A673 (cell line): ENCODE measurements around the gene CDAN1. TPM values are rescaled to one million over a fixed set of nuclear protein-coding genes. Genes with fewer than 3 reads are reported as not detected.

Experiments used
- BruUV-seq: library from RNA; stranded (reverse); fragments of 400-500 nt; replicated peaks from 2 replicates; lab custom pipeline; 2021; lab: Mats Ljungman, UMichigan
- CTCF ChIA-PET: fragments of 300-600 bp; sonication (Branson Sonifier 250); formaldehyde crosslinking; loops from one replicate; lab custom pipeline; 2022; ENCODE audit warnings: antibody characterized with exemption; lab: Charles Lee
- POLR2A ChIA-PET: fragments of 300-600 bp; sonication (Branson Sonifier 250); formaldehyde crosslinking; loops from one replicate; lab custom pipeline; 2022; ENCODE audit warnings: antibody characterized with exemption; ENCODE audit not compliant: low non-redundant PET; lab: Charles Lee
- DNase-seq: peaks from one replicate; pipeline ENCODE4 v3.0.0-alpha.2; 2015; ENCODE audit warnings: low spot score
- H3K27ac ChIP-seq: fragments of 200-600 bp; sonication (generic); 2 replicates; pipeline ENCODE4 v1.5.1; 2016; ENCODE audit warnings: mixed run types, low read depth, mild to moderate bottlenecking, mixed read lengths, antibody characterized with exemption, low read length; ENCODE audit not compliant: poor library complexity, severe bottlenecking
- H3K27me3 ChIP-seq: fragments of 200-600 bp; sonication (generic); replicated peaks from 2 replicates; pipeline ENCODE4 v1.6.1; 2017; ENCODE audit warnings: mixed run types, low read depth, mild to moderate bottlenecking, mixed read lengths, antibody characterized with exemption, low read length; ENCODE audit not compliant: insufficient read depth, poor library complexity
- H3K36me3 ChIP-seq: fragments of 200-600 bp; sonication (generic); 2 replicates; pipeline ENCODE4 v1.6.1; 2016; ENCODE audit warnings: mixed run types, mild to moderate bottlenecking, mixed read lengths, antibody characterized with exemption, low read length; ENCODE audit not compliant: insufficient read depth, poor library complexity, severe bottlenecking
- H3K4me1 ChIP-seq: fragments of 200-600 bp; sonication (generic); 2 replicates; pipeline ENCODE4 v1.6.1; 2017; ENCODE audit warnings: mixed run types, mild to moderate bottlenecking, mixed read lengths, antibody characterized with exemption, low read length; ENCODE audit not compliant: insufficient read depth, poor library complexity, severe bottlenecking
- H3K4me3 ChIP-seq: fragments of 200-600 bp; sonication (generic); 2 replicates; pipeline ENCODE4 v1.5.1; 2016; ENCODE audit warnings: low read depth, mixed run types, mild to moderate bottlenecking, mixed read lengths, low read length; ENCODE audit not compliant: poor library complexity, severe bottlenecking
- H3K9me3 ChIP-seq: fragments of 200-600 bp; sonication (generic); 2 replicates; pipeline ENCODE4 v1.6.1; 2016; ENCODE audit warnings: mixed run types, low read depth, mild to moderate bottlenecking, mixed read lengths, antibody characterized with exemption, low read length; ENCODE audit not compliant: poor library complexity, severe bottlenecking
- CTCF ChIP-seq: fragments of 300-800, 200-600 bp; sonication (generic); conservative IDR thresholded peaks from 2 replicates; pipeline ENCODE4 v1.5.1; 2017; ENCODE audit warnings: low read depth, mild to moderate bottlenecking, antibody characterized with exemption, low read length, moderate library complexity, mixed read lengths
- EZH2 ChIP-seq: fragments of 200-600 bp; sonication (generic); IDR thresholded peaks from 2 replicates; pipeline ENCODE4 v1.6.1; 2017; ENCODE audit warnings: borderline replicate concordance, low read depth, mild to moderate bottlenecking, mixed read lengths, antibody characterized with exemption, low read length; ENCODE audit not compliant: poor library complexity, severe bottlenecking
- intact Hi-C: fragments of 100-400 bp; cut with micrococcal nuclease; formaldehyde crosslinking; loops from one replicate; pipeline ENCODE4 v1.10.0; 2022; ENCODE audit not compliant: unreplicated experiment
- total RNA-seq: library from RNA; stranded (reverse); gene quantifications from 2 replicates; pipeline ENCODE4 v1.2.3, GENCODE V29; 2021

Gene CDAN1
- total RNA-seq, 1 experiment from 2014 or later: 29.5 TPM

GRCh38 chr15:42694398-42694797 lies 42.5 kb downstream of the CDAN1 start:
- Histone ChIP-seq H3K4me3 (no peak overlapping the region), H3K9me3 (no peaks in the 10 kb centered on the region), H3K27ac (no peak overlapping the region), H3K4me1 (no peaks in the 10 kb centered on the region), H3K27me3 (no peaks in the 10 kb centered on the region), H3K36me3 (no peaks in the 10 kb centered on the region)
- intact Hi-C loops: no loop called here
- ChIA-PET POLR2A (no interaction called here), CTCF (no interaction called here)
- no peak for TF ChIP-seq CTCF
- no peak for TF ChIP-seq EZH2
- no TSS peak for BruUV-seq
- no peak for DNase-seq

GRCh38 chr15:42693942-42694341 lies 43.0 kb downstream of the CDAN1 start:
- intact Hi-C loops: no loop called here
- Histone ChIP-seq H3K36me3 (no peaks in the 10 kb centered on the region), H3K27me3 (no peaks in the 10 kb centered on the region), H3K4me1 (no peaks in the 10 kb centered on the region), H3K9me3 (no peaks in the 10 kb centered on the region), H3K27ac (no peak overlapping the region), H3K4me3 (no peak overlapping the region)
- DNase-seq: no peak
- ChIA-PET POLR2A (no interaction called here), CTCF (no interaction called here)
- no TSS peak for BruUV-seq
- no peak for TF ChIP-seq CTCF
- TF ChIP-seq EZH2: no peak

- no peaks in the 10 kb centered on the region for H3K4me1 ChIP-seq
- no peak overlapping the region for H3K4me3 ChIP-seq
- ChIA-PET CTCF (no interaction called here), POLR2A (no interaction called here)
- H3K9me3 ChIP-seq: no peaks in the 10 kb centered on the region
- no TSS peak for BruUV-seq
- intact Hi-C loops: no loop called here
- H3K27ac ChIP-seq: no peak overlapping the region
- TF ChIP-seq CTCF: no peak
- TF ChIP-seq EZH2: no peak
- no peak for DNase-seq
- no peaks in the 10 kb centered on the region for H3K27me3 ChIP-seq
- no peaks in the 10 kb centered on the region for H3K36me3 ChIP-seq
Measured at GRCh38 chr15:42693496-42693895, 43.4 kb downstream of the CDAN1 start.
